MG63 (cell line): ENCODE measurements around the gene CCL11. TPM values are rescaled to one million over a fixed set of nuclear protein-coding genes. Genes with fewer than 3 reads are reported as not detected.

Experiments used
- DNase-seq: peaks from one replicate; pipeline ENCODE4 v3.0.0-alpha.2; 2020
- H3K27me3 ChIP-seq: fragments of 250-450 bp; sonication (Bioruptor Pico); 2 replicates; pipeline ENCODE4 v1.5.1; 2020; ENCODE audit warnings: mild to moderate bottlenecking, moderate library complexity
- H3K36me3 ChIP-seq: fragments of 250-450 bp; sonication (Bioruptor Pico); 2 replicates; pipeline ENCODE4 v1.5.1; 2020; ENCODE audit warnings: mild to moderate bottlenecking, moderate library complexity
- H3K4me3 ChIP-seq: fragments of 250-450 bp; sonication (Bioruptor Pico); 2 replicates; pipeline ENCODE4 v1.5.1; 2020; ENCODE audit warnings: mild to moderate bottlenecking, moderate library complexity
- H3K9me3 ChIP-seq: fragments of 250-450 bp; sonication (Bioruptor Pico); 2 replicates; pipeline ENCODE4 v1.5.1; 2020; ENCODE audit warnings: mild to moderate bottlenecking, moderate library complexity
- total RNA-seq: library from RNA; depleted of rRNA; stranded (reverse); fragments of >200 nt; shearing (Covaris generic); gene quantifications from 2 replicates; pipeline ENCODE4 v1.2.3, GENCODE V29; 2014; ENCODE audit warnings: low replicate concordance

Gene CCL11
- total RNA-seq, 1 experiment from 2014 or later, result not detected

DNA sequence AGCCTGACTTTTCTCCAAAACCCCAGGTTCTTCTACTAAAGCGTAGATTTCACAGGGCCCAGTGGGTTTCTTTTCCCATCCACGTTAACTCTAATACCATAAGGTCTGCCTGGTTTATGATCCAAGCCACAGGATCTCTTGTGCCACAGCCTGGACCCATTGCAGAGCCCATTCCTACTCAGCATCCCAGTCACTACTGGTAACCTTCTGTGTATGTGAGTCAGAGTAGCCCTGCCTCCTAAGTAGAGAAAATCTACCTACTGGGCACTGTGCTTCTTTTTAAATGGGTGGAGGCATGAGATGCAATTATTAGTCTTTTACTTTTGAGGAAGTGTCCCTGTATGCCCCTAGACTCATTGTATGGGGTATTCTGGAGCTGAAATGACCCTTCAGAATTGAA is 13.5 kb downstream of the CCL11 start:
- no peak for DNase-seq
- Histone ChIP-seq H3K36me3 (no peaks in the 10 kb centered on the region), H3K9me3 (no peaks in the 10 kb centered on the region), H3K4me3 (no peak overlapping the region), H3K27me3 (no peaks in the 10 kb centered on the region)

DNA sequence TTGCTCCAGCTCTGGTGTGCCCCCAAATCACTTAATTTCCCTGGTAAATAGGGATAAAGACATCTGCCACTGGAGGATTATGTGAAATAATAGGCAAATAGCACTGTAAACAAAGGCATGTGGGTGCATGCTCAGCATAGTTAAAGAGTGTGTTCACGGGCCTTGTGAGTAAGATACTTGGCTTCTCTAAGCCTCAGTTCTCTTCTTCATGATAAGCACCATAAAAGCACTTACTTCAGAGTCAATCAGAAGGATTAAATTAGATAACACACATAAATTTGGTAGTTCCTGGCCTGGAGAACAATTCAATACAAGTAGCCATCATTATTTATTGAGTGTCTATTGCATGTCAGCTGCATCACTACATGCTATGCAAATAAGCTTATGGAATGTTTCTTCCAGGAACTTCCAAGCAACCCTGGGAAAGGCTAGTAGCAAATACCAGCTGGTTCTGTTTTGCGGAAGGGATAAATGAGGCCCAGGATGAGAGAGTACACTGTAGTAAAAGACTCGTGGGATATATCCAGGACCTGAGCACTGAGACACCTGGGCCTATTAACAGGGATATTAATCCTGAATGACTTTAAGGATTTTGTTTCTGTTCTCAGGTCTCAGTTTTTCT is 14.5 kb downstream of the CCL11 start:
- Histone ChIP-seq H3K9me3 (no peaks in the 10 kb centered on the region), H3K36me3 (no peaks in the 10 kb centered on the region), H3K27me3 (no peaks in the 10 kb centered on the region), H3K4me3 (no peak overlapping the region)
- DNase-seq, result peak; percentile 23

DNA sequence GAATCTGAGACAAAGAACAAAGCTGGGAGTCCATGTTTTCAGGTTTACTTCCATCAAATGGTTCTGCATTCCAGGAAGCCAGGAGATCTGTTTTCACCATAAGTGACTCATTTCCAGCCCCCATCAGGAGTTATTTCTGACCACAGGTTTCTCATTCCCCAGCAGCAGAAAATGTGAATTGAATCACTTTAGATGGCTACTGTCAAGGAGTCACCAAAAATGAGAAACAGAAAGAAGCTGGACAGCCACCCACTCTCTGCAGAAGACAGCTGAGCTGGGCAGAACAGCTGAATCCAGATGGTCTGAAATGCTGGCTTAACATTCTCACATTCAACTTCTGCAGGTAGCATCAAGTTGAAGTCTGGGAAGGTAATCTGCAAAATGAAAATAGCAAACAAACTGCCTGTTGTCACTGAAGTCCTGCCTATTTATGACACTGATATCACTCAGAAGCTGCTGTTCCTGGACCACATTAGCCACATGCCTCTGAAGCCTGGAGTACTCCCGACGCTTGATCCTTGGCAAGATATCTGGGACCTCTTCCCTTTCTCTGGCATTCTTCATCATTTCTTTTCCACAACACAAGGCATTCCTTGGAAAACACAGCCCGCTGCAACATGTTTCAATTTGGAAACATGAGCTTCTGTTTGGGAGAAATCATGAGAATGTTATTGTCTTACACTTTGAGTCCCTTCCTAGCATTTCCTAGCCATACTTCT is 15.3 kb downstream of the CCL11 start:
- peak; percentile 13 for DNase-seq
- H3K9me3 ChIP-seq, result no peaks in the 10 kb centered on the region

DNA sequence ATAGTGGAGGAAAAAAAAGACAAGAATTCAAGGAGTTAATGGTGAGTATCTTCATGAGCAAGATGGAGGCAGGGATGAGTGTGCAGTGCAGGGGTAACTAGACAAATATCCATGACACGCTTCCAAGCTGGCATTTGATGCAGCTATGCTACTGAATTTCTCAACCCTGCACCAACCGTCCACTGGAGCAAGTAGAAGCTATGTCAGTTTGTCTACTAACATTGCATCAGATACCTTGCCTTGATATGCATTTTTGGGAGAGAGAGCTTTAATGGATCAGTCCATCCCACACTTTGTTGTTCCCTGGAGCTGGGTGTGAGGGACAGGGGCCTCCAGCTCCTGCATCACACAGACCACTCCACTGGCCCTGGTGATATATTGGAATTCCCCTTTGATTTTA is 16.4 kb downstream of the CCL11 start:
- no peaks in the 10 kb centered on the region for H3K36me3 ChIP-seq
- H3K27me3 ChIP-seq, result no peaks in the 10 kb centered on the region
- no peaks in the 10 kb centered on the region for H3K9me3 ChIP-seq
- DNase-seq, result no peak
- no peak overlapping the region for H3K4me3 ChIP-seq

More for the DNA sequence above, 15.3 kb downstream of the CCL11 start:
- H3K4me3 ChIP-seq, result no peak overlapping the region
- no peaks in the 10 kb centered on the region for H3K27me3 ChIP-seq
- H3K36me3 ChIP-seq, result no peaks in the 10 kb centered on the region

DNA sequence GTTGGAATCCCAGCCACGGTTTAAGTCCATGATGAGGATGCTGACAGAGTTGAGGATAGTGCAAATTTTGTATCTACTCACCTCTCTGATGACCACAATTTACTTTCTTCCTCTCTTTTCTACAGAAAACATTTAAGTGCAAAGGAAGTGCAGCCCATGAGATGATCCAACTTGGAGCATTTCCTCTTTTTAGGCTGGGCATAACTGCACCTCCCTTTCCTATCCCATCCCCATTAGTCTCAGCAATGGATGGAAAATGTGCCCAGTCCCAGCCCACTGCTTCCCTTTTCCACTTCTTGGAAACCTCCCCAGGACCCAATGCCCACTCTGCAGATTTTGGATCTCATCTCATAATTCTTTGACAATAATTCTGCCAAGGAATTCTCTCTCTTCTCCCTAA is 17.1 kb downstream of the CCL11 start:
- H3K36me3 ChIP-seq, result no peaks in the 10 kb centered on the region
- H3K27me3 ChIP-seq, result no peaks in the 10 kb centered on the region
- no peak overlapping the region for H3K4me3 ChIP-seq
- DNase-seq, result no peak
- no peaks in the 10 kb centered on the region for H3K9me3 ChIP-seq

DNA sequence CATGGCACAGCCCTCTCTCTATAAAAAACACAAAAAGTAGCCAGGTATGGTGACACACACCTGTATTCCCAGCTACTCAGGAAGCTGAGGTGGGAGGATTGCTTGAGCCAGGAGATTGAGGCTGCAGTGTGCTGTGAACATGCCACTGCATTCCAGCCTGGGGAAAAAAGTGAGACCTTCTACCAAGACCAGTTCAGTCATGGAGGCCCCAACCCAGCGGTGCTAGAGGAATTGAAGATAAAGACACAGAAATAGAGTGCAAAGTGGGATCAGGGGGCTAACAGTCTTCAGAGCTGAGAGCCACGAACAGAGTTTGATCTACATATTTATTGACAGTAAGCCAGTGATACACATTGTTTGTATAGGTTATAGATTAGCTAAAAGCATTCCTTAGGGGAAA is 18.1 kb downstream of the CCL11 start:
- H3K9me3 ChIP-seq, result no peaks in the 10 kb centered on the region
- no peaks in the 10 kb centered on the region for H3K27me3 ChIP-seq
- DNase-seq, result no peak
- H3K4me3 ChIP-seq, result no peak overlapping the region
- H3K36me3 ChIP-seq, result no peaks in the 10 kb centered on the region

DNA sequence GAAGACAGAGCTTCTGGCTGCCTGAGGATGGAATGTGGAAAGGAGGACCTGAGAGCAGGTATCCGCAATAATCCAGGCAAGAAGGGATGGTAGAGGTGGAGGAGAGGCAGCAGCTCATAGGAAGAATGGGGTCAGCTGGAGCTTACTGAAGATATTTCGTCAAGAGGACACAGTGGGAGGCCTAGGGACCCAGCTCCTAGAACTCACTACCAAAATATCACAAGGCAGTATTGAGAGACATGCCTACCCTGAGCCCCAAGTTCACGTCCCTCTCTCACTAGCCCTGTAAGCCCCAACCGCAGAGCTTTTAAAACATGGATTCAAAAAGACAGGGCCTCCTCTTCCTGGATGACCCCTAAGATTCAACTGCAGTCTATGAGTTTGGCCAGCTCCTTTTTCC is 19.5 kb downstream of the CCL11 start:
- no peak overlapping the region for H3K4me3 ChIP-seq
- no peak for DNase-seq
- H3K36me3 ChIP-seq, result no peaks in the 10 kb centered on the region
- no peaks in the 10 kb centered on the region for H3K9me3 ChIP-seq
- no peaks in the 10 kb centered on the region for H3K27me3 ChIP-seq

DNA sequence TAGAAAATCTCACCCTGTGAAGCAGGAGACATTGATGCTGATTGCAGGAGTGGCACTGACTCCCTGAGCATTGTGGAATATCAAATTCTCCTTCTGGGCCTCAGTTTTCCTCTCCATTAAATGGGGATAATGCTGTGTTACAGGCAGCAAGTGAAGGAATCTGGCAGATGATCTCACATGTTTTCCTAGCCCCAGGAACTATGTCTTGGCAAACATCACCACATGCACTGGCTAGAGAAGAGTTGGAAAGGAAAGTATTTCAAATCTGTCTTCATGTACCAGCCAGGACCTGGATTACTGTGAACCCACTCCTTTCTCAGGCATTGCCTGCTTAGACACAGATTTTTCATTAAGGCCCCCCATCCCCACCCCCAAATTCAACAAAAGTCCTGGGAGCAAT is 20.1 kb downstream of the CCL11 start:
- DNase-seq, result no peak
- H3K36me3 ChIP-seq, result no peaks in the 10 kb centered on the region
- no peaks in the 10 kb centered on the region for H3K9me3 ChIP-seq
- no peak overlapping the region for H3K4me3 ChIP-seq
- no peaks in the 10 kb centered on the region for H3K27me3 ChIP-seq

DNA sequence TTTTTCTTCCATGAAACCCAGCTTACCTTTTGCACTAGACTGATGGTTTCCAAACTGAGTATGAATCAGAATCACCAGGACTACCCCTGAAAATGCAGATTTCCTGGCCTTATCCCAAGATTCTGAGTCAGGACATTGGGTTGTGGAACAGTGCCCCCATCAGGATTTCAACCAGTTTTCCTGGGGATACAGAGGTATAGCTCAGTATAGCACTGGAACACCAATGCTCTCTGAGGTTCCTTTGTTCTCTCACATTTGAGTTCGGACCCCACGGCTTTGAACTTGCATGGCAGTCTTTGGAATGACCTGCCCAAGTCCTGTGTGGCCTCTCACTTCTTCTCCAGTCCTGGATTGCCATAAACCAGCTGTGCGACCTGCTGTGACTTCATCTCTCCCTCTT is 20.9 kb downstream of the CCL11 start:
- no peak overlapping the region for H3K4me3 ChIP-seq
- H3K27me3 ChIP-seq, result no peaks in the 10 kb centered on the region
- H3K9me3 ChIP-seq, result no peaks in the 10 kb centered on the region
- H3K36me3 ChIP-seq, result no peaks in the 10 kb centered on the region
- peak; percentile 59 for DNase-seq

DNA sequence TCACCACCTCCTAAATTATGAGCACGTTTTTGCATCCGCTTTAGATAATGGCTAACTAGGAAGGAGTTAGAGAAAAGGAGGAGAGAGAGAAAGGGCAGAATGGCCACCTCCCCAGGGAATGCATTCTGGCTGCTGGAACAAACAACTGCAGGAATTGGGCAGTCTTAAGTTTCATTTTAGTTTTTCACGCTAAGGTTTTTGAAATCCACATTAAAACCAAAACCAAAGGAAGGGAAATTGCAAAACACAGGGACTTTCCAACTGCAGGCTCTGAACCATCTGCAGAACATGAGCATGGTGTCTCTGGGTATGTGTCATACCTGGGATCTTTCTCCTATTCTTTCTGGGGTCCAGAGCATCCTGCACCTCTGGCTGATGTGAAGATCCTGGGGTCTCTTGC is 21.6 kb downstream of the CCL11 start:
- Histone ChIP-seq H3K36me3 (no peaks in the 10 kb centered on the region), H3K27me3 (no peaks in the 10 kb centered on the region), H3K4me3 (no peak overlapping the region), H3K9me3 (no peaks in the 10 kb centered on the region)
- no peak for DNase-seq

DNA sequence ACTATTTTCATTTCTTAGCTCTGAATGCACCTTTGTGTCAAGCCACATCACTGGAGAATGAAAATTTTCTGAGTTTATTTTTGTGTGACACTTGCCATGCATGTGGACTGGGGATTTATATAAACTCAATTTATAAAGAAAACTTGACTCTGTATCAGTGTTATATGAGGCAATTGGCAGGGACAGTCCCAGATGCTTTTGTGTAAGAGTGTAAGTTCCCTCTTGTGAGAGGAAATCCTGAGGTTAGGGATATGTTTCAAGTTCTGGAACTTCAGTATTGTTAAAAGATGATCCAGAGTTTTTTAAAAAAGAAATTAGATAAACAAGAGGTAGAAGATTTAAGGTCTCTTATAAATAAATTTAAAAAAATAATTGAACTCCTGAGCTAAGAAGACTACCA is 22.8 kb downstream of the CCL11 start:
- no peak for DNase-seq
- no peaks in the 10 kb centered on the region for H3K27me3 ChIP-seq
- no peak overlapping the region for H3K4me3 ChIP-seq
- no peaks in the 10 kb centered on the region for H3K9me3 ChIP-seq
- no peaks in the 10 kb centered on the region for H3K36me3 ChIP-seq

DNA sequence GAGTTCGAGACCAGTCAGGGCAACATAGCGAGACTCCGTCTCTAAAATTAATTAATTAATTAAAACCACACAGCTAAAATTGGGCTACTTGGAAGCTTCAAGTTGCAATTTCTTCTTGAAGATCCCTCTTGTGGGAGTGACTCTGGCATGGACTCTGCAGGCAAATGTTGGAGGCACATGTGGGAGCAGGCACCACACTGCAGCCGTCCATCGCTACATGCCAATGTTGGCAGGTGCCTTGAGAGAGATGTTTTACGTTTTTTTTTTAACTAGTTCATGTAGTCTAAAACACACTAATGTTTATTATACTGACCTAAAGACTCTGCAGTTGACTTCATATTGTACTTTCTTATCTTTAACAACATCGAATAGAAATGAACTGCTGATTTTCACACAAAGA is 25.7 kb downstream of the CCL11 start:
- H3K4me3 ChIP-seq, result no peak overlapping the region
- no peaks in the 10 kb centered on the region for H3K27me3 ChIP-seq
- H3K9me3 ChIP-seq, result no peaks in the 10 kb centered on the region
- no peaks in the 10 kb centered on the region for H3K36me3 ChIP-seq
- no peak for DNase-seq

DNA sequence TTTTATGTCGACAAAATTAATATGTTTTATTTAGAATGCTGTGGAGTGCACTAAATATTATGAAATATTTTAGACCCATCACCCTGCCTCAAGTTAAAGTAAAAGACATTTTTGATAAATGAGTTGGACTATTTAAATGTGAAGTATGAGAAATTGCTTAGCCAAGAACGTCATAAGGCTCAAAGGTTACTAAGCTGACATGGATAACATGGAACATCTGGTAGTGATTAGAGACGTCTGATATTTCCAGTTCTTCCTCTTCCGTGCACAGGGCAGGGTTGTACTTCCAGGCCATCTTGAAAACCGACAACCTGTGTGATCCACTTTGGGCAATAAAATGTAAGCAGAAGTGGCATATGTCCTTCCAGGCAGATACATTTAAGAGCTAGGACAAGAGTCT is 26.5 kb downstream of the CCL11 start:
- H3K27me3 ChIP-seq, result 0 out of 2 replicates have a peak, but pooled peaks cover 2% of the 10 kb centered on the region
- no peaks in the 10 kb centered on the region for H3K36me3 ChIP-seq
- H3K4me3 ChIP-seq, result no peak overlapping the region
- no peak for DNase-seq
- no peaks in the 10 kb centered on the region for H3K9me3 ChIP-seq

DNA sequence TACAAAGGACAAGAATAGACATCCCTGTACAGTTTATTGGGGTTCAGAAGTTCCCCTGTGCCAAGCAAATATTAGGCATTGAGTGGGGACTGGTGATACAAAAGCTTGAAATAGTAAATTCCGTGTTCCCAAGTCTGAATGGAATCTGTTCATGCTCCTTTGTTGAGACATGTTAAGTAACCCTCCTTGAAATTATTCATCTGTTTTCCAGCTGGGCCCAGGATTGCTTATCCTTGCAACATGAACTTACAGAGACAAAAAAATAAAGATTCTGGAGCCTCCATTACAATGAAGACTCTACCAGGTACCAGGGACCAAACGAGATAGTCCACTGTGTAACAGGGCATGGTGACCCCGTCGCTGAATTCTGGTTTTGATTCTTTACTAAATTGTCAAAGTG is 27.6 kb downstream of the CCL11 start:
- DNase-seq, result no peak
- no peaks in the 10 kb centered on the region for H3K9me3 ChIP-seq
- 0 out of 2 replicates have a peak, but pooled peaks cover 2% of the 10 kb centered on the region for H3K27me3 ChIP-seq
- H3K4me3 ChIP-seq, result no peak overlapping the region
- H3K36me3 ChIP-seq, result no peaks in the 10 kb centered on the region

DNA sequence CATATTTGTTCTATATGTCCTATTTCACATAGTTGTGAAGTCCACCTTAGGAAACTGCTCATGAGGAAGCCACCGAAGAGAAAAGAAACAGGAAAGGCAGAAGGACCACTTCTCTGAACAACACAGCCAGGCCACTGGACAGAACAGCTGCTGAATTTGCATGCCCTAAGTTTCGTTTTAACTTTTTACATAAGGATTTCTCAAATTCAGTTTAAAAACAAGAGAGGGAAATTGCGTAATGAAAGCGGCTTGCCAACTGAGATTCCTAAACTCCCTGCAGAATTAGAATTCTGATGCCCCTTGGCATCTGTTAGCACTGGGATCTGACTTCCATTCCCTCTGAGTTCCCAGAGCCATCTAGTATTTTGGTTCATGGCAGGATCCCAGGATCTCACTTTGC is 28.7 kb downstream of the CCL11 start:
- DNase-seq, result peak; percentile 48
- no peak overlapping the region for H3K4me3 ChIP-seq

DNA sequence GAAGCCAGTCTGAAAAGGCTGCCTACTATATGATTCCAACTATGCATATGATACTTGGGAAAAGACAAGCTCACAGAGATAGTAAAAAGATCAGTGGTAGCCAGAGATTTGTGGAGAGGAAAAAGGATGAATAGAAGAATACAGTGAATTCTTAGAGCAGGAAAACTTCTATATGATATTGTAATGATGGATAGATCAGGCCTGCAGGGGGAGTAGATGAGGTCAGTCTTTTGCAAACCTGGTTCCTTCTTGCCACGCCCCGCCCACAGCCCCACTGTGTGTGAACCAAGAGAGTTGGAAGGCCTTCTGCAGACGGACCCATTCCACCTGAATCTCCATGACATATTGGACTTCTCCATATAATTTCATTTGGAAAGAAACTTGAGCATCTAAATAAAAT is 32.9 kb downstream of the CCL11 start:
- peak; percentile 37 for DNase-seq
- Histone ChIP-seq H3K9me3 (no peaks in the 10 kb centered on the region), H3K27me3 (0 out of 2 replicates have a peak, but pooled peaks cover 2% of the 10 kb centered on the region), H3K4me3 (no peak overlapping the region), H3K36me3 (no peaks in the 10 kb centered on the region)

More for the DNA sequence above, 28.7 kb downstream of the CCL11 start:
- 0 out of 2 replicates have a peak, but pooled peaks cover 2% of the 10 kb centered on the region for H3K27me3 ChIP-seq
- no peaks in the 10 kb centered on the region for H3K36me3 ChIP-seq
- H3K9me3 ChIP-seq, result no peaks in the 10 kb centered on the region

DNA sequence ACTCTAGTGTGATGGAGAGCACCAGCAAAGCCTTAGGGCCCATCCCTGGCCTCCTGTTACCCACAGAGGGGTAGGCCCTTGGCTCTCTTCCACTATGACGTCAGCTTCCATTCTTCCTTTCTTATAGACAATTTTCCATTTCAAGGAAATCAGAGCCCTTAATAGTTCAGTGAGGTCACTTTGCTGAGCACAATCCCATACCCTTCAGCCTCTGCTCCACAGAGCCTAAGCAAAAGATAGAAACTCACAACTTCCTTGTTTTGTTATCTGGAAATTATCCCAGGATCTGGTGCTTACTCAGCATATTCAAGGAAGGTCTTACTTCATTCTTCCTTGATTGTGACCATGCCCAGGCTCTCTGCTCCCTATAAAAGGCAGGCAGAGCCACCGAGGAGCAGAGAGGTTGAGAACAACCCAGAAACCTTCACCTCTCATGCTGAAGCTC is 33.5 kb downstream of the CCL11 start, which contains the start of gene CCL8:
Gene CCL8, plus strand, starts transcription at position 397 of the 445 bp plus-strand sequence. CDS start 67 bp downstream, outside the sequence.
- no peak within 1 kb of the TSS for H3K4me3 ChIP-seq
- H3K36me3 ChIP-seq, result no peaks in the 10 kb centered on the region
- 0 out of 2 replicates have a peak, but pooled peaks cover 2% of the 10 kb centered on the region for H3K27me3 ChIP-seq
- H3K9me3 ChIP-seq, result 0 out of 2 replicates have a peak, but pooled peaks cover 3% of the 10 kb centered on the region
- no peak for DNase-seq

DNA sequence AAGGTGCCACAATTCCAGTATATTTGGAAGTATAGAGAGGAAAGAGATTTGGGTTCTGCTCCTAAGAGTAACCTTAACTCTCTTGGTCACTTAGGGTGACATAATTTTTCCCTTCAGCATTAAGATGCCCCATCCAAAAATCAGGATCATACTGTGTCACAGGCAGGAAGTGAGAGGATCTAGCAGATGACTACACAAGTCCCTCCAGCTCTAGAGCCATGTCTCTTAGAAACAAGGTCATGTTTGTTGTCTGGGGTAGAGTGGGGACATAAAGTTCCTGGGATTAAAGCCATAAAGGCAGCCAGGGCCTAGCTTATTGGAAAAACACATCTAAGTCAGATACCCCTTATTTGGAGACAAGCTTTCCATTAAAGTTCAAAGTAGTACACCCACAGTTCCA is 36.4 kb downstream of the CCL11 start:
- DNase-seq, result no peak
- Histone ChIP-seq H3K36me3 (no peaks in the 10 kb centered on the region), H3K27me3 (no peaks in the 10 kb centered on the region), H3K4me3 (no peak overlapping the region), H3K9me3 (peaks cover 6% of the 10 kb centered on the region; the same call in 1 of the 2 replicates)
